Measurements from ENCODE around the gene KNDC1.
"Not testable (repeated sequence)": the region's sequence is repeated elsewhere in the genome, so short reads cannot be mapped to it uniquely, and the experiment has no call there.

The KNDC1 gene

DNA sequence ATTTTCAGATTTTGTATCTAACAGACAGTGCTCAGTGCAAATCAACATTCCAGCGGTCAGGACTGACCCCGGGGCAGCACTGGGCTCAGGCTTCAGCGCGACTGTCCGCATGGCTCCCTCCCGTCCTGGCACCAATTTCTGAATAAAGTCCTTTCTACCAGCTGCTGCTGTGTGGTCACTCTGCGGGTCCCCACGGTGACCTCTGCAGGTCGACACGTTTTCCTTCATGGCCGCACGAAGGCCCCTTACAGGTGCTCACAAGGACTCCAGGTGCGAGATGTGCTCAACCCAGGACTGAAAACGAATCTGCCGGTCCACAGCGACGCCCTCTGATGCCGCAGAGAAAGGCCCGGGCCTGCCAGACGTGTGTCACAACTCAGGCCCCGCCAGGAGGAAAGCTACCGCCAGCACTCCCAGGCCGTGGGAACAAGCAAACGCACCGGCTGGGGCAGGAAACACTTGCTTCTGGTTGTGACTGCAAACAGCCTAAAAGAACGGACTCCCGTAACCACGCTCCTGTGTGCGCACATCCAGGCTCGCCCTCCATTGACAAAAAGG lies 66.3 kb downstream of the KNDC1 start:
- DNase-seq = no peak

DNA sequence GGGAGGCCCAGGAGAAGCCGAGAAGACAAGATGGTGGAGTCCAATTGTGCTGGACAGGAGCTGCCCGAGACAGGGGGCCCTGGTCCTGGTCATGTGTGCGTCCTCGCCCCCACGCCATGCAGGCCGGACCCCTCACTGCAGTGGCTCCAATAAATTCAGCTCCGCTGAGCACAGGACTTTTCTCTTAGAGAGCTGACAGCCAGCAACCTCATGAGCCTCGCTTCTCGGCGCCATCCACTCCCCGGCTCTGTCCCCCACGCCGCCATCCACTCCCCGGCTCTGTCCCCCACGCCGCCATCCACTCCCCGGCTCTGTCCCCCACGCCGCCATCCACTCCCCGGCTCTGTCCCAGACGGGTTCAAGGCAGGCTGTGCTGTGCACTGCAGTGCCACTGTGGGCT lies 67.2 kb downstream of the KNDC1 start:
- DNase-seq = no peak

DNA sequence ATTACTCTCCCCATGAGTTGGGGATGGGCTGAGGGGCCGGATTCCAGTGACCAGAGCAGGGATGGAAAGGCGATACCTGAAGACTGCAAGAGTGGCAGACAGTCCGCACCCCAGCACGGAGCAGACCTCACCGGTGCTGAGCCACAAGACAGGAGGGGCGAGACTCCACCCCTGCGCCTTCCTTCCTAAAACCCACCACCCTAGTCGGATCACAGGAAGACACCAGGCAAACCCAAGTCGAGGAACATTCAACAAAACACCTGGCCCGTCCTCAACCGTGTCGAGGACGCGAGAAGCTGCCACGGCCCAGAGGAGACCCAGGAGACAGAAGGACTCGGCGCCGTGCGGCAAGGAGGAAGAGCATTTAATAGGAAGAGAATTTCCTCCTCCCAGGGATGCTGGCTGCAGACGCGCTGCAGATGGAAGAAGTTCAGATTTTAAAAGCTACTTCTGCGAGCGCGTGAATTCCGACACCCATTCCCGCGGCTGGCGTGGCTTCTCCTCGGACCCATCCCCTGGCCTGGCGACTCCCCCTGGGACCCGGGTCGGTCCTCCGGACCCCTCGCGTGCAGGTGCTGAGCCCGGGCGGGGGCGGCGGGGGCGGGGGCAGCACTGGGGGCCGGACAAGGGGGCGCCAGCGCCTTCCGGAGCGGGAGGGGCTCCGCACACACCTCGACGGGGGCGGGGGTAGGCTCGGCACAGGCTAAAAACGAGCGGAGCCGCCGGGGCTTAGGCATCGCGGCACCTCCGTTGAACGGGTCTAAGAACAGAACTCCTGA lies 69.4 kb downstream of the KNDC1 start:
- no peak for DNase-seq

DNA sequence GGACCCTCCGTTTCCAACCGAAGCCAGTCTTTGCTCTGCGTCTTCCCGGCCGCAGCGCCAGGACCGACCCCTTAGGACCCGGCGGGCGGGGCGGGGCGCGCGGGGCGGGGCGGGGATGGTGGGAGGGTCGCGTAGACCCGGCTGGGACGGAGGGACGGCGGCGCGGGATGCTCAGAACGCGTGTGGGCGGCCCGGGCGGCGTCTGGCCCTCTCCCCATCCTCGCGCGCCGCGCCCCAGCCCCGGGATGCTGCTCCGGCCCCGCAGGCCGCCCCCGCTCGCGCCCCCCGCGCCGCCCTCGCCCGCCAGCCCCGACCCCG lies 70.0 kb downstream of the KNDC1 start, which contains the start of gene UTF1:
Gene UTF1, plus strand, starts transcription at position 174 of the 318 bp plus-strand sequence. Its CDS starts 72 bp downstream, at position 246.
- DNase-seq = no peak

DNA sequence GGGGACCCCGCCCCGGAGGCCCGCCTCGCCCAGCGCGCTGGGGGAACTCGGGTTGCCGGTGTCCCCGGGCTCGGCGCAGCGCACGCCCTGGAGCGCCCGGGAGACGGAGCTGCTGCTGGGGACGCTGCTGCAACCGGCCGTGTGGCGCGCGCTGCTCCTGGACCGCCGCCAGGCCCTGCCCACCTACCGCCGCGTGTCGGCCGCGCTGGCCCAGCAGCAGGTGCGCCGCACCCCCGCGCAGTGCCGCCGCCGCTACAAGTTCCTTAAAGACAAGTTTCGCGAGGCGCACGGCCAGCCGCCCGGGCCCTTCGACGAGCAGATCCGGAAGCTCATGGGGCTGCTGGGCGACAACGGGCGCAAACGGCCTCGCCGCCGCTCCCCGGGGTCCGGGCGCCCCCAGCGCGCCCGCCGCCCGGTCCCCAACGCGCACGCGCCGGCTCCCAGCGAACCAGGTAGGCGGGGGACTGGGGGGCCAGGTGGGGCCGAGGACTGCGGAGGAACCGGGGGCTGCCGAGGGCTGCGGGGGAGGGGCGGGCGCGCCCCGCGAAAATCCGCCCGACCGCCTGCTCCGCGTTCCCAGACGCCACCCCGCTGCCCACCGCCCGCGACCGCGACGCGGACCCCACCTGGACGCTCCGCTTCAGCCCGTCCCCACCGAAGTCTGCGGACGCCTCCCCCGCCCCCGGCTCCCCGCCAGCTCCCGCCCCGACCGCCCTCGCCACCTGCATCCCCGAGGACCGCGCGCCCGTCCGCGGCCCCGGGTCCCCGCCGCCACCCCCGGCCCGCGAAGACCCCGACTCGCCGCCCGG lies 70.6 kb downstream of the KNDC1 start:
- no peak for DNase-seq

DNA sequence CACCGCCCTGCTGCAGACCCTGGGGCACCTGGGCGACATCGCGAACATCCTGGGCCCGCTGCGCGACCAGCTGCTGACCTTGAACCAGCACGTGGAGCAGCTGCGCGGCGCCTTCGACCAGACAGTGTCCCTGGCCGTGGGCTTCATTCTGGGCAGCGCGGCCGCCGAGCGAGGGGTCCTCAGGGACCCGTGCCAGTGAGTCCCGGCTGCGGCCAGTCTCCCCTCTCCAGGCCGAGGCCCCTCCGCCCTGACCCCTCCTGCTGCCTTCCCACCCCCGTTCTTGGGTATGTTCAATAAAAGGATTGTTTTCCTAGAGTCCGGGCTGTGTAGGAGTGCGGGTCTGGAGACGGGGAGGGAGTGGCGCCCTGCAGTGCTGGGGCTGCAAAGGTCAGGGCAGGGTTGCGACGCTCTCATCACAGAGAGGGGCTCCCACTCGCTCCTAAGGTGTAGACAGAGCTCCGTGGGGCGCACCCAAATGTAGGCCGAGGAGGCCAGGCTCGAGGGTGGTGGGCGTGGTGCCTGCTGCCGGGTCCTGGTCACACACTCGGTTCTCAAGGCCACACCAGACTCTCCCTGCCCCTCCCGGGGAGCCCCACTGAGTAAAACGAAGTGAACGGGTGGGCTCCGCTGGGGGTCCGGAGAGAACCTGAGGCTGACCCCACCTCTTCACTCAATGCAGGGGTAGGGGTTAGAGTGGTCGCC lies 71.4 kb downstream of the KNDC1 start:
- no peak for DNase-seq

DNA sequence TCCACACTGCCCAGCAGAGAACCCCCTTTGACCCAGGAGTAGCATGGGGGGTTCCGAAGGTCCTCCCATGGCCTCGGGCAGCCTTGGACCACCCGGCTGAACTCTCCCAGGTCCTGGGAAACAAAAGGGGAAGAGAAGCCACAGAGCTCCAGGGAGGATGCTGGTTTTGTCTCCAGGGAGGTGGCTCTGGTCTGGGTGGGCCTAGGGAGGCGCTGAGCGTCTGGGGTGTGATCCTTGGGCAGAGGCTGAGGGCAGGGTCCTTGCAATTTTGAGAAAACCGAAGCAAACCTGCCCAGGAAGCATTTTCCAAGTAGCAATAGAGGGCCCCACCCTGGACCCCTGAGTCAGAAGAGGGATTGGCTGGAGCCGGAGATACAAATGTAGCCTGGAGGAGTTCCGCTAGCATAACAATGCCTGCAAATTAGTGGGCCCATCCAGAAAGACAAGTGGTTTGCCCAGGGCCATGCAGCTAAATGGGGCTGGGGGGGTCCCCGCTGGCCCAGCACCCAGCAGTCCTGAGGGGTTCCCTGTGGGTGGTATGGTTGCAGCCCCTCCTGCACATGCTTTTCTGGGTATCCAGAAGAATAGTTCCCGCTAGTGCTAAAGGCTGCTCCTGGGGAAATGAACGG lies 72.0 kb downstream of the KNDC1 start:
- no peak for DNase-seq

DNA sequence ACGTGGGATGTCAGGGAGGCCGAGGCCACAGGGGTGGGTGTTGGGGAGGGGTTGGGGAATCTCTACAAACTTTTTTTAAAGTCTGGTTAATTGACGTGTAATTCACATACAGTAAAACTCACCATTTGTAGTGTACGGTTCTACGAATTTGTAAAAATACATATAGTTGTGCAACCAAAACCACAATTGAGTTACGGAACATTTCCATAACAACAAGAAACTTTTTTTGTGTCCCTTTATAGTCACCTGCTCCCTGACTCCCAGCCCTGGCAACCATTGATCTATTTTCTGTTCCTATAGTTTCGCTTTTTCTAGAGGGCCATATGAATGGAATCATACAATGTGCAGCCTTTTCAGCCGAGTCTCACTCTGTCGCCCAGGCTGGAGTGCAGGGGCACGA lies 74.8 kb downstream of the KNDC1 start:
- not testable (repeated sequence) for DNase-seq

DNA sequence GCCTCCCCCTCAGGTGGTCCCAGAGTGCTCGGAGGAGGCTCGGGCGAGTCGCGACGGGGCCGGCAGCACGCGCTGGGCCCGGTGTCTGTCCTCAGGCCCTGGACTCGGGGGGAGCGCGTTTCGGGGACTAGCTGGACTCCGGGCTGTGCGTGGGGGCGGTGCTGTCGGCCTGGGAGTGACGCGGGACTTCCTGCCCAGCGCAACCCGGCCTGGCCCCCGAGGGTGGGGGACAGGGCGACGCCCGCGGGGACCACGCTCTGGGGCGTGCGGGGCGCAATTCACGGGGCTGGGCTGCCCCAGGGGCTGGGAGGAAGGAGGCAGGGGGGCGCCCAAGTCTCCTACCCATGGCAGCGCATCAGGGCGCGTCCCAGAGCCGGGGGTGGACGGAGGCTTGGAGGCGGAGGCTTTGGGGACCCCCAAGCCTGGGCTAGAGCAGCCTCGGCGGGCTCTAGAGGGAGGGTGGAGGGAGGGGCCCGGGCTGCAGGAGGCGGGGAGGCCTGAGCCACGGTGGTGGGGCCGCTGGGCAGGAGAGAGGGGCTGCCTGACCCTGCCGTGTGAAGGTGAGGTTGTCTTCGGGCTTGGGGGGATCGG lies 75.3 kb downstream of the KNDC1 start:
- DNase-seq = no peak

DNA sequence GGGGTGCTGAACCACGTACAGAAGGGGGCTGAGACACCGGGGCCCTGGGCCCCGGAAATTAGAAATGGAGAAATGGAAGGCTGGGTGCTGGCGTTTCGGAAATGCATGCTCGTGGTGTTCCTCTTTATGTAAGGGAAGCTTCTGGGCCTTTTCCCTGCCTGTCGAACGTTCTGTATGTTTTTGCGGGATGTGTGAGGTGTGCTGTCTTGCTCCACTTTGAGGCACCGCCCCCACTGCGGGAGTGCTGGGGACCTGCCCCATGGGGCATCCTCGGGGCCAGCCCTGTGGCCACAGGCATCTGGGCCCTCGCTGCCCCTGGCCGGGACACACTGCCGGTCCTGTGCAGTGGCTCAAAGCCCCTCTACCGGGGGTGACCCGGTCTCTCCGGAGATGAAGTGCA lies 75.9 kb downstream of the KNDC1 start:
- no peak for DNase-seq

DNA sequence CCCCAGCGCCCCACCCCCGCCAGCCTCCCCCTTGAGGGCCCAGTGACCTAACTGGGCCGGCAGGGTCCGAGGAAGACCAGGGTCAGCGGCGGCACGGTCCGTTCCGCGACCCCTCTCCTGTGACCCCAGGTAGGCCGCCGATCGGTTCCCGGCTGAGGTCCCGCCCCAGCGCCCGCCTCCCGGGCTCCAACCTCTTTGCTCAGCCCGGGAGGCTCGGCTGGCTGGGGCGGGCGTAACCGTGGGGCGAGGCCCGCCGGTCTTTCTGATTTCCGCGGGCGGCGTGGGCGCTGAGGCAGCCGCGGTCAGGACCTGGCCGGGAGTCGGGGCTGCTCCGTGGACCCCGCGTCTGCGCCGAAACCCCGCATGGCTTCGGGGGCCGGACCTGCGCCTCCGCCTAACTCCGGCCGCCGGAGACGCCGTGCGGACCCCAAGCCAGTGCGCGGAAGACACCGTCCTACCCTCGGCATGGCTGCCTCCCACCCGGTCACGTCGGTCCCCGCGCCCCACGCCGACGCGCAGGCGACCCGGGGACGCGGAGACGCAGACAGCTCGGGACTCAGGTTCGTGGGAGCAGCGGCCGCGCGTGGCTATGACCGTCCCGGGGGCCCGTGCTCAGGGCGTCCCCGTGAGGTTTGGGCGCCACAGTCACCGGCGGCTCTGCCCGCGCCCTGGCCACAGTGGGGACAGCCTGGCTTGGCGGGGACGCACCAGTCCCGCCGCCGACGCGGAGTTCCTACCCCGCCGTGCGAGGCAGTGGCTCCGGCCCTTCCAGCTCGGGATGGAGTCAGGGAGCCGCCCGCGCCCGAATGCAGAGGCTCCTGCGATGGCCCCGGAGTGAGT lies 76.6 kb downstream of the KNDC1 start:
- DNase-seq = no peak

DNA sequence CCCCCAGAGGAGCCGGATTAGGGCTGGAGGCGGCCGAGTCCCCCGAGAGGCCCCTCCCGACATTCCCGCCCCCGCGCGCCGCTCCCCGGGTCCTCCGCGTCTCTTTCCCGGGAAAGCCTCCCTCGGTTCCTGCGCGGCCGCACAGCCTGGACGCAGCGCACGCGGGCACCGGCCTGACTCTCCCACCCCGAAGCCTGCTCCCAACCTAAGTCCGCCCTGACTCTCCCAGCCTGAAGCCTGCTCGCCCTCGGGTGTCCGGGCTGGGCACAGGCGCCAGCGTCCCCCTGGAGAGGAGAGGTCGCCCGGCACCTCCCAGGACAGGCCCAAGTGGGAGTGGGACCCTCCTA lies 77.2 kb downstream of the KNDC1 start:
- no peak for DNase-seq

DNA sequence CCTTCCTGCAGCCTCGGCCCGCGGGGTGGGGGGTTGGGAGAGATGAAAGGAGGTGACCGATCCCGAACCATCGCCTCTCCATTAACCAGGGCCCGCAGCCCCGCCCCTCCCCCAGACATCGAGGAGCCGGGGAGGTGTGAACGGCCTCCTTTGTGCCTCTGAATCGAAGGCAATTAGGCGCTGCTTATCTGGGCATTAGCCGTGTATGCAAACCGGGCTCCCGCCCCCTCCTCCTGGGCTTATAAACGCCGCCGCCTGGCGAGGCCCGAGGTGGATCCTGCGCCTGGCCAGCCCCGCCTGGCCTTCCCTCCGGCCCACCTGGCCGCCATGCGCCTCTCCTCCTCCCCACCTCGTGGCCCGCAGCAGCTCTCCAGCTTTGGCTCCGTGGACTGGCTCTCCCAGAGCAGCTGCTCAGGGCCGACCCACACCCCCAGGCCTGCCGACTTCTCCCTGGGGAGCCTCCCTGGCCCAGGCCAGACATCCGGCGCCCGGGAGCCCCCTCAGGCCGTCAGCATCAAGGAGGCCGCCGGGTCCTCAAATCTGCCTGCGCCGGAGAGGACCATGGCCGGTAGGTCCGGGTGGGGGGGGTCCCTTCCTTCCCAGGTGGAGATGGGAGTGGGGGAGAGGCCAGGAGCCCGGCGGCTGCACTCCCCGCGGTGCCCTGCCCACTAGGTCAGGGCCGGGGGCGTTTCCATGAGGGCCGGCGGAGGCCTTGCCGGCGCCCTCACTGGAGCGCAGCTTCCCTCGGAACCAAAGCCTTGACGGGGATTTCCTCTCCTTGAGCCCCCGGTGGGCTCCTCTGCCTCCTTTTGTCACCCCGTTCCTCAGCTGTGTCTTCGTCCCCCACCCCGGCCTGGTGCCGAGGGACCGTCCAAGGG lies 77.8 kb downstream of the KNDC1 start, which contains the start of gene VENTX:
Gene VENTX, plus strand, starts transcription at position 268 of the 878 bp plus-strand sequence. Its CDS starts 60 bp downstream, at position 328.
- no peak for DNase-seq

DNA sequence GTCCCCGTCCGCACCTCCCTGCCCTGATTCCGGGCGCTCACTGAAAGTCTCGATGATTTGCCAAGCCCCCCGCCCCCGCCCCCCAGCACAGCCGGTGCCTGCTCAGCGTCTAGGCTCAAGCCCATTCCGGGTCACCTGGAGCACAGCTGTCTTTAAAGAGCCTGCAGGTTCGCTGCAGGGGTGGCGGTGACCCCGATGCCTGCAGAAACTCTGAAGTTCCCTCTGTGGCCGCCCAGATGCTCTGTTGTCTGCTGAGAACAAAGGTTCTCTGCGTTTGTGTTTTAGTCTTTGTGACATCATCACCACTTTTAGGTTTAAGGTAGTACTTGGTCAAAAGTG lies 78.4 kb downstream of the KNDC1 start:
- no peak for DNase-seq

DNA sequence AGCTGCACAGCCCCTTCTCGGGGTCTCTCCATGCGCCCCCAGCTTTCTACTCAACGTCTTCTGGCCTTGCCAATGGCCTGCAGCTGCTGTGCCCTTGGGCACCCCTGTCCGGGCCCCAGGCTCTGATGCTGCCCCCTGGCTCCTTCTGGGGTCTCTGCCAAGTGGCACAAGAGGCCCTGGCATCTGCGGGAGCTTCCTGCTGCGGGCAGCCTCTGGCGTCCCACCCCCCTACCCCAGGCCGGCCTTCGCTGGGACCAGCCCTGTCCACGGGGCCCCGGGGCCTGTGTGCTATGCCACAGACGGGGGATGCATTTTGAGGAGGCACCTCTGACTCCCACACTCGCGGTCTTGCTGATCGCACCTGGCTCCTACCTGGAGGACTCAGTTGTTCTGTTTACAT lies 80.0 kb downstream of the KNDC1 start:
- no peak for DNase-seq

DNA sequence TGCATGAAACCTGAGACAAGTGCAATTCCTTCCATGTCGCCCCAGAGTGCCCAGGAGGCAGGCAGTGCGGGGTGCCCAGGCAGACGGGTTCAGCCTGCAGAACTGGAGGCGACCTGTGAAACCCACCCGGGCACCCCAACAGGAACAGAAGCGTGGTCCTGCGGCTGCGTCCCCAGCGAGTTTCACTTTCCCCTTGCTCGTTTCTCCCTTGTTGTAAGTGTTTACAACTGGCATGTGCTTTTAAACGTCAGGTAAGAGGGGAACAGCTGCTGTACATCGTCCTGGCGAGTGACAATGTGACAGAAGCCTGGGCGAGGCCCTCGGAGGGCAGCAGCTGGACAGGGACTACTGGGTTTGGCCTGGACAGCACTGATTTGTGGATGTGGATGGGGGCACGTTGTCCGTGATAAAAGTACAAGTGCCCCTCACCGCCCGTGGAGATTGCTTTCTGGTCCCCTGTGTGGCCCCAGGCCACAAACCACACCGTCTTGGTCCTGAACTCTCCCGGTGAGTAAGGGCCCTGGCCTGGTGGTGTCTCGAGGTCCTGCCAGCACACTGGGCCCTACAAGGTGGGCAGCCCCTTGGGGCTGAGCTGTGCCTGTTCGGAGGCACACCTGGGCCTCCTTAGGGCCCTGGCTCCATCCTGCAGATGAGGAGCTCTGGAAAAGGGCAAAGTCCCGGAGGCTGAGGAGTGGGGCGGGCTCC lies 81.6 kb downstream of the KNDC1 start:
- no peak for DNase-seq

DNA sequence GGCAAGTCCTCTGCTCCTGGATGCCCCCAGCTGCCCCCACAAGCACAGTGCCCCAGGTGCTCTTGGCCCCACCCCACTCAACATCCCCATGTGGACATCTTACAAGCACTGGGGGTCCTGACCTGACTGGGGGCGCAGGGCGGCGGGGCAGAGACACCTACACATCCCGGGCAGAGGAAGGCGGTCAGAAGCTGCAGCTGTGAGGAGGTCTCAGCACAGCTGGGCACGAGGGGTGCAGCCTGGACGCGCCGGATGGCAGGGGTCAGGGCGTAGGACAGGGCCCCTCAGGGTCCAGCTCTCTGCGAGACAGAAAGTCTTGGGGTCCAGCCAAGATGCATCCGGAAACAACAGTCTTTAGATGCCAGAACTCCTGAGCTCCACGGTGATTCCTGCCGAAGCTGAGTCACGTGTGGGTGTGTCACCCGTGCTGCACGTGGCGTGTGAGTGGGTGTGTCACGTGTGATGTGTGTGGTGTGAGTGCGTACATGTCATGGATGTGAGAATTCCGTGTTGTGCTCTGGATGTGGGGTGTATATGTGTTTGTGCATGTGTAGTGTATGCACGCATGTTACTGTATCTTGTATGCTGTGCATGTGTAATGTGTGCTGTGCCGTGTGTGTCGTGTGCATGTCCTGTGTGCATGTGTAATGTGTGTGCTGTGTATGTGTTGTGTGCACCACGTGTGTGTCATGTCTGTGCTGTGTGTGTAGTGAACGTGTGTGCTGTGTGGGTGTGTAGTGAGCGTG lies 82.8 kb downstream of the KNDC1 start:
- DNase-seq = no peak

DNA sequence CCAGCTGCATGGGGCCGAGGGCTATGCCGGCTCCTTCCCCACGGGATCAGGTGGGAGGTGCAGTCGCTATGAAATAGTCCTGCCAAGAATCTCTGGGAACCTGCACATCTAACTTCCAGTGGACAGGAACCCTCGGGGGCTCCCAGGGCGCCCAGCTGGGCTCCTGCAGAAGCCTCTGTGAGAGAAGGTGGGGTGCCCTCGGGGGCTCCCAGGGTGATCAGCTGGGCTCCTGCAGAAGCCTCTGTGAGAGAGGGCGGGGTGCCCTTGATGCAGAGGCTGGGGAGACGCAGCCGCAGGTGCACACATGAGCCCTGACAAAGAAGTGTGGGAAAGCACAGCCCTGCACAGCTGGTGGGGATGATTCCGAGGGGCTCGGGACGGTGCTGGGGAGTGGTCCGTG lies 83.6 kb downstream of the KNDC1 start:
- no peak for DNase-seq
